Measurements from ENCODE around the gene WWP2.
"Not testable (repeated sequence)": the region's sequence is repeated elsewhere in the genome, so short reads cannot be mapped to it uniquely, and the experiment has no call there.

WWP2 gene

DNA sequence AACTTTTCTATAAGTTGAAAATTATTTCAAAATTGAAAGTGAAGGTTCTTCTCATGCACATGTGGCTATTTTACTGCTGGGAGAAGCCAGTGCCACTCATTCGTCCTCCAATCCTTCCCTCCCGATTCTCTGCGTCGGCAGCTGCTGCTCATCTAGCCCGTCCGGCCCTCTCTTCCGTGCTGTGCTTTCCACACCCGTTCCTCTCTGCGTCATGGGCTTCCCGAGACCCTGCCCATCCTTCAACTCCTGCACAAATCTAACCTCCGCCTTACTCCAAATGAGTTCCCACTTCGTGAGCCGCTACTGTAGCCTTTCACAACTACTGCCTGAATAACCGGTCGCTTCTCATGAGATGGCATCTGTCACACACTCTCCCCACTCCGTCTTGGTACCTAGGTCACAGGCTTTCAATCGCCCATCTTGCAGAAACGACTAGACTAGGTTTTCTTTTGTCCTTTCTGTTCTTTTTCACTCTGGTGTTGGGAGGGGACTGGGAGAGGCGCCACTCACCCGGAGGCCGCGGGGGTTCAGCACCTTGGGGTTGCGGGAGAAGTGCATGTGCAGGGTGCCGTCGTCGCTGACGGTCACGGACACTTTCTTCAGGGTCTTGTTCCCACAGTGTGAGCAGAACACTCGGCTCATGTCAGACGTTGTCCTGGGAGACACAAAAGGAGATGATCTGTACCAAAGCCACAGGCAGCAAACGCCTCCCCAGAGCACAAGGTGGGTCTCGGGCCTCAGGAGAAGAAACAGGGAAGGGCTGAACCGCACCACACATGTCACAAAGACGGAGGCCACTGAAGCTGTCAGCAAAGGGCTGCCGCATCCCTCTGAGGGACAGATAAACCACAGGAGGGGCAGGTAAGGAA, 17.5 kb upstream of the WWP2 start:
- FAIRE-seq: no peak
- DNase-seq (ENCODE audit: extremely low spot score, insufficient read length, low read depth): no peak

DNA sequence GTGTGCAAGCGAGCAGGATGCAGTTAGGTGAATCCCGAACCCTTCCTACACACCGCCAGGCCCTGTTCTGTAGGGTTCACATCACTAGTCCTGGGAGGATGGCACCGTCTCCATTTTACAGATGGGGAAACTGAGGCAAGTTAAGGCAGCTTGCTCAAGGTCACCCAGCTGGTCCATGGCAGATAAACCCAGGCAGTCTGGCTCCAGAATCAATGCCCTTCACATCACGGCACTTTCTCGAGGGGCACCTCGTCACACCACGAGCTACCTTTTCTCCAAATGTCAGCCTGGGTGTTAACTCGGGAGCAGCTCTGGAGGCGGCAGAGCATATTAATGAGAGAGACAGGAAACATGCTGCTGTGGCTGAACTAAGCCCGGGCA, 16.9 kb upstream of the WWP2 start:
- FAIRE-seq (no peak), DNase-seq (ENCODE audit: extremely low spot score, insufficient read length, low read depth) (no peak)

DNA sequence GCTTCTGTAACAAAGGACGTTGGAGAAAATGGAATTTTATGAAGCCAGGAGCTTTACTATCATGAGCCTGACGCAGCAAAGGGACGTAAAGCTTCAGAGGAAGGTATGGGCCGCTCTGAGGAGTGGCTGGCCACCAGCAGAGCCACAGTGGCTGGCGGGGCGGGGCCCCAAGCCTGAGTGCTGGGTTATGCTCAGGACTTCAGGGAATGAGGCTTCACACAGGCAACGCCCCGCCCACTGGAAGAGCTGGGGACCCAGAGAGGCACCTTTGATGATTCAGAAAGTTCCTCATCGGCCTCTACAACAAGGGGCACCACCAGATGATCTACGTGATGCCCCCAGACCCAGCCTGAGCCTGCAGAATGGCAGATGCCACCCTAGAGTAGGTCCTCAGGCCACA, 16.2 kb upstream of the WWP2 start:
- no peak for FAIRE-seq
- DNase-seq (ENCODE audit: extremely low spot score, insufficient read length, low read depth): no peak

DNA sequence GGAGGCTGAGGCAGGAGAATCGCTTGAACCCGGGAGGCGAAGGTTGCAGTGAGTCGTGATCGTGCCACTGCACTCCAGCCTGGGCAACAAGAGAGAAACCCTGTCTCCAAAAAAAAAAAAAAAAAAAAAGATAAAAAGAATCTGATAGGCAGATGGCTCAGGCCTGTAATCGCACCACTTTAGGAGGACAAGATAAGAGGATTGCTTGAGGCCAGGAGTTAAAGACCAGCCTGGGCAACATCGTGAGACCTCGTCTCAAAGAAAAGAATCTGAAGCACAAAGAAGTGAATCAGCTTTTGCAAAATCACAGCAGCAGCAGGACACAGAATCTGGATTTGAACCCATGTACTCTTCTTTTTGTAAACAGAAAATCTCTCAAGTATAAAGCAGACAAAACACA, 15.0 kb upstream of the WWP2 start:
- DNase-seq (ENCODE audit: extremely low spot score, insufficient read length, low read depth) (no peak), FAIRE-seq (no peak)

DNA sequence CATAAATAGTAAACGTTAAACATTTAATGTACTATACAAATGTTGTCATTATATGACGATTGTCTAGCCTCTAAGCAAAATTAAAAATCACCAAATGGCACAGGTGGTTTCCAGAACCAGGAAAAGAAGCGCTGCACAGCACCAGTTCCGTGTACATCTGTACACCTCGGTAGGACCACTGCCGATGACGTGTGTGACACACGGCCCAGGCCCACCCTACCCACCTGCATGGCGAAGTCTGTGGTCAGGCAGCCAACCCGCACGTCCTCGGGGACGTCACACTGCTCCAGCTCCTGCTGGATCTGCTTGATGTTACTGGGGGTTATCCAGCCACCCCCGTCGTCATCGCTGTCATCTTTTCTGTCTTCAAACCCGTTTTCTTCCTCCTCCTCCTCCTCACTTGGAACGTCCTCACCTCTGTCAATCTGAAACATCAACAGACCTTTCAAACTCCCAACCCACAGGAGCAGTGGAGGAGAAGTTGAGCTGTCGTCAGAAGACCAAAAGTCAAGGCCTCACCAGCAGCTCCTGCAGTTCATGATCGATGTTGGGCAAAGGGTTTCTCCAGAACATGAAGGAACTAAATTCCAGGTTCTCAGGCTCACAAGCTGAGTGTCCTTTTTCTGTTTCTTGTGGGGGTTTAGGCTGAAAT, 13.3 kb upstream of the WWP2 start:
- no peak for FAIRE-seq
- no peak for DNase-seq (ENCODE audit: extremely low spot score, insufficient read length, low read depth)

DNA sequence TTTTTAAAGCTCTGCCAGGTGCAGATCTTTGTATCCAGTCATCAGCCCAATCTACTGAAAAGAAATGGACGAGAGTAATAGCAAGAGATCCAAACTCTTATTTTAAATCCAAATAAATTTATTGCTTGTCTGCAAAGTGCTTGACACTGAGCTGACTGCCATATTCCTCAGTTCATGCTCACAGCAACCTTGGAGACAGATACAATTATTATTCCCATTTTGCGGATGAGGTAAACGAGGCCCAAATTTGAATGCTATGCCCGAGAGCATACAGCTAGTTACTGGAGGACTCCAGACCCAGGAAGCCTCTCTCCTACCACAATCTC, 8.0 kb upstream of the WWP2 start:
- DNase-seq (ENCODE audit: extremely low spot score, insufficient read length, low read depth): no peak
- no peak for FAIRE-seq

DNA sequence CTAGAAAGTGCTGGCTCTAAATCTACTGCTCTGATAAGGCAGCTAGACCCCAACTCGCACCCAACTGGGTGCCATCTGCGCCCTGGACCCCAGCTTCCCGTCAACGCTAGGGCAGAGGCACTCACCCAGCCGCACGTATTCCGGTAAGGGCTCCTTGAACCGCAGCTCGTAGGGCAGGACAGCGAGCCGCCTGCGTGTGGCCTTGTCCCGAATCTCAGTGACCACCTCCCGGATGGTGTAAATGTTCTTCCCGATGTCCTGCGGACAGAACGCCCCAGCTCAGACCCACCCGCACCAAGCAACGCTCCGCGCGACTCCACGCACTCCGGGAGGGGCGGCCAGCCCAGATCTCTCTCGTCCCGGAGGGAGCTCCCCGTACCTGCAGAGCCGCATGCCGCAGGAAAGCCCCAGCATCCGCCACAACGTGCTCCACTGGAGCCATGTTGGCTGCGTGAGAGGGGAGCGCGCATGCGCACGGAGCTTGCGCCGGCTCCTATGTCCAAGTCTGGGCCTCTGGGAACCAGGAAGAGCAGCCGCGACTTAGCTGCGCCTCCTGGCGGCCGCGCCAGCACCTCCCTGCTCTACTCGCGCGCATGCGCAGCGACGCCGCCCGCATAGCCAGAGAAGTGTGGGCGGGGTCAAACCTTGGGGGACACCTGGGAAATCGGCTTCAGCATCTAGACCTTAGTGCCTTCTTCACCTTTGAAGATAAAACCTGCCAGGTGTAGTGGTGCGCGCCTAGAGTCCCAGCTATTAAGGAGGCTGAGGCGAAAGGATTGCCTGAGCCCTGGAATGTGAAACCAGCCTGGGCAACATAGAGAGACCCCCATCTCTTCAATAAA, 7.4 kb upstream of the WWP2 start, which contains the start of gene NOB1:
Gene NOB1 (minus strand): TSS at position 458 of the 842 bp plus-strand sequence. CDS start 16 bp downstream, at position 442.
- DNase-seq (ENCODE audit: extremely low spot score, insufficient read length, low read depth) (peak; percentile 92), FAIRE-seq (peak; percentile 88)

DNA sequence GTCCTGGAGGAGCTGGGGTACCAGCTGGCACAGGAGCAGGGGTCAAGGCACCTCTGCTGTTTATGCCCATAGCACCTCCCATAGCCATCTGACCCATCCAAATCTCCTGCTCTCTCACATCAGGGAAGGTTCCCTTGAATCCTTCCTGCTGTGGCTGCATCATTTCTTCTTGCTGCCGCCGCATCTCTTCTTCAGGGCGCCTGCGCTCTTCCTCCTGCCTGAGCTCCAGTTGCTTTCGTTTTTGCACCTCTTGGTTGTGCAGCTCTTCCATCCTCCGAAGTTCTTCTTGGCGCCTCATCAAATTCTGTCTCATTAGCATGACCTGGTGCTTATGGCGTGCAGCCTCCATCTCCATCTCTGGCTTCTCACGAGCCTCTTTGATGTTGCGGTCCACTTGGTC, 5.4 kb upstream of the WWP2 start:
- FAIRE-seq: no peak
- no peak for DNase-seq (ENCODE audit: extremely low spot score, insufficient read length, low read depth)

DNA sequence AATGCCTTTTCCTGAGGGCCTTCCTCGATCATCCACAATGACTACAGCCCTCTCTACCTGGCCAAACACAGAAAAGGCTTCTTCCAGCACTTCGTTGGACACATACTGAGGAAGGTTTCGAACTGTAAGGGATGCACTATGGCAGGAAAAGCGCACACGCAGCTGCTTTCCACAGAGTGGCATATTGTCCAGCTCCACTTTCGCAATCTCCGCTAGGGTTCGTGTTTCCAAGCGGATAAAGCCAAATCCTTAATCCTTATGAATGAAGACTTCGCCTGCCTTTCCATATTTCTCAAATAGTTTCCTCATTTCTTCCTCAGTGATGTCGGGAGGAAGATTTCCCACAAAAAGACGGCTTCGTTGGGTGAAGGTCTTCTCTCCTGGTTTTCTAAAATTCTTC, 4.8 kb upstream of the WWP2 start:
- not testable (repeated sequence) for DNase-seq (ENCODE audit: extremely low spot score, insufficient read length, low read depth); FAIRE-seq

DNA sequence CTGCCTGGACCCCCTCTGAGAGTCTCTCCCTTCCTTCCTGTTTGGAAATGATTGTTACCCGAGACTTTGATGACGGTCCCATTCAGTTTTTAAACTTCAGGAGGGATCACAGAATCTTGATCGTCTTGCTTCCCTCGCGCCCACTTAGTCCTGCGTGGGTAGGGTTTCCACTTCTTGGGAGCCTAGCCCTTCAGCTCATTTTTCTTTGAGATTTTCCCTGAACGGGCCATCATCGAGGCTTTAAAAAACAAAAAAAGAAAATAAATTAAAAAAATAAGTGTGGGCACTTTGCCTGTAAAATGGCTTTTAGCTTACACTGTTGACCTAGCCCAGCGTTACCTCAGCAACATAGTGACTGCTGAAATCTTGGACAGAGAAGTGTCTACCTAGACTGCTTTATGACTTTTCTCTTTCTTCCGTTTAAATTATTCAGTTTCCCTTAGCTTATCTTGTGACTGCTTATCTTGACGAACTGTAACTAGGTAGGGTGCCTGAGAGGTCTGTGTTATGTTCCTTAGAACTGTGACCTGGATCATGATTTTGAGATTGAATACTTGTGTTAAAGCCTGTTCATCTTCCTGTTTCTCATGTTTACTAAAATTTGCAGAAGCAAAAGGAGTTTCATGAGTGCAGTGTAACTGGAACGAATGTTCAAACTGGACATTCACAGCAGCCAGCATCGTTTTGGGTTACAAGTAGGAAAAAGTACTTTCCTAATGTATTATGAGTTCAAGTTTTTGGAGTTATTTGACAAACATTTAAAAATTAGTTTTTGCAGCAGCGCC, 874 bp downstream of the WWP2 start:
- FAIRE-seq: peak; percentile 64
- no peak for DNase-seq (ENCODE audit: extremely low spot score, insufficient read length, low read depth)

DNA sequence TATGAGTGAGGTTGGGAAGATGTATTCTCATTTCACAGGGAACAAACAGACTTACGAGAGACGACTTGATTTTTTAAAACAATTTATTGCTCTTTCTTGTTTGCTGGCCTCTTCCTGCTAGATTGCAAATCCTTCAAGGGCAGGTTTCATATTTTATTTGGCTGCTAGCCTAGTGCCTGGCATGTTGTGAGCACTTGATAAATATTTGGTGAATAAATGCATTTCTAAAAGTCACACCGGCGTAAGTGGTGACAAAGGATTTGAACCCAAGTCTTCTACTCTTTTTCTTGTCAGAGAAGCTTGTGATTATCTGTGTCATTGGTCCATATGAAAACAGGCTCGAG, 1.4 kb downstream of the WWP2 start:
- FAIRE-seq (no peak), DNase-seq (ENCODE audit: extremely low spot score, insufficient read length, low read depth) (no peak)

DNA sequence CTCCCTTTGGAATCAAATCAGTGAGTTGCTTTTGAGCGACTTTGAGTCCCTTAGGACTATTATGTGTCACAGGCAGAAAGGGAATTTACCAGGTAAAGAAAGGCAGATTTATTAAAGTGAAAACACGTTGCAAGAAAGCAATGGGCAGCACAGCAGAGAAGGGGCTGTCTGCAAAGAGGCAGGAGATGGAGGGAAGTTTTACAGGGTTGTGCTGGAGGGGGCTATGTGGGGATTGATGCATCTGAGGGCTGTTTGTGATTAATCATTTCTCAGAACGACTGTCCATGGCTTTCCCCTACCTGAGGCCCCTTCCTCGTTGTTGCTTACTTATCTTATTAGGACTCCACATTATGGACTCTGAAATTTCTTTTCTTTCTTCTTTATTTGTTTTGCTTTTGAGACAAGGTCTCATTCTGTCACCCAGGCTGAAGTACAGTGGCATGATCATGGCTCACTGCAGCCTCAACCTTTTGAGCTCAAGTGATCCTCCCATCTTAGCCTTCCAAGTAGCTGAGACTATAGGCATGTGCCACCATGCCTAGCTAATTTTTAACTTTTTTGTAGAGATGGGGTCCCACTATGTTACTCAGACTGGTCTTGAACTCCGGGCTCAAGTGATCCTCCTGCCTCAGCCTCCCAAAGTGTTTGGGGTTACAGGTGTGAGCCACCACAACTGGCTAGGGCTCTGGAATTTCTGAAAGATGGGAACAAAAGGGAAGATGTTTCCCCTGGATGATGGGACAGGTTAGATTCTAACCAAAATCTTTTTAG, 5.5 kb downstream of the WWP2 start:
- no peak for FAIRE-seq
- DNase-seq (ENCODE audit: extremely low spot score, insufficient read length, low read depth): no peak

DNA sequence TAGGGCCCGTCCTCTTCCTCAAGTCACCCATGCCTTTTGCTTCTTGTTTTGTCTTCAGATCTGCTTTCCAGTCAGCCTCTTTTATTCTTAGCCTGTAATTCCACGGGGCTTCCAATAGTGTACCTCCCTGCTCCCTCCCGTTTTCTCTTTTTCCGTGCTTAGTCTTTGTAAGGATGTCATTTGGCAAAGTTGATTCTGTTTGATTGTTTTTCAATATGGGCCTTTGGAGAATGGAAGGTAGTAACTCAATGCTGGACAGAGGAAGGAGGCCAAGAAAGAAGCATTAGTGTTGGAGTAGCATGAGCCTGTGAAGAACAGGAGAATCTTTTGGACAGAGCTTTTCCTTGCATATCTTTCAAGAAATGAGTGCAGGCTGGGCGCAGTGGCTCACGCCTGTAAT, 6.5 kb downstream of the WWP2 start:
- FAIRE-seq: no peak

DNA sequence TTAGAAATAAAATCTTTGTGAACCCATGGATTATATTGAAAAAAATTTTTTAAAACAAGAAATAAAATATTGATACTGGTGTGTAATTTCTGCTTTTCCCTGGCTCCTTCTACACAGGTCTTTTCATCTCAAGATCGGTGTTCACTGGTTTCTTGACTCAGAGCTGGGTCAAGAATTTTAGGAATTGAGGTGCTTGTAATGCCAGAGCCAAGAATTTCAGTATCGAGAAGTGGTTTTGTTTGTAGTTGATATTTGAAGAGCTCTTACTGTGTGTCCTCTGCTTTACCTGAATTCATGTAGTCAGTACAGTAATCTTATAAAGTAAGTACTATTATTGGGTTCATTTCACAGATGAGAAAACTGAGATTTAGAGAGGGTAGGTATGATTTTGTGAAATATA, 7.3 kb downstream of the WWP2 start:
- FAIRE-seq: no peak
- no peak for DNase-seq (ENCODE audit: extremely low spot score, insufficient read length, low read depth)

More for the DNA sequence above, 6.5 kb downstream of the WWP2 start:
- DNase-seq (ENCODE audit: extremely low spot score, insufficient read length, low read depth): no peak

DNA sequence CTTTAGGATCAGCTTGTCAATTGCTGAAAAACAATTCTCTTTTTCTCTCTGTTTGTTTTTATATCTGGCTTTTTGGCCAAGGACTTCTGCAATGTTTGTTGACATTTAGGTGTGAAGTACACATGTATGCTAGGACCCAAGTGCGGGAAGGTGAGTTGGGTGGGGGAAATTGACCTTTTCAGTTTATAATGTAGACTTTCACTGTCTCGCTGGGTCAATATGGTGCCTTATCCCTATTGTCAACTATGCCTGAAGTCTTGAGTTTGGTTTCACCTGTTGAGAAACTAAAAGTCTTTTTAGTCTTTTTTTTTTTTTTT, 9.5 kb downstream of the WWP2 start:
- DNase-seq (ENCODE audit: extremely low spot score, insufficient read length, low read depth): no peak
- FAIRE-seq: no peak

DNA sequence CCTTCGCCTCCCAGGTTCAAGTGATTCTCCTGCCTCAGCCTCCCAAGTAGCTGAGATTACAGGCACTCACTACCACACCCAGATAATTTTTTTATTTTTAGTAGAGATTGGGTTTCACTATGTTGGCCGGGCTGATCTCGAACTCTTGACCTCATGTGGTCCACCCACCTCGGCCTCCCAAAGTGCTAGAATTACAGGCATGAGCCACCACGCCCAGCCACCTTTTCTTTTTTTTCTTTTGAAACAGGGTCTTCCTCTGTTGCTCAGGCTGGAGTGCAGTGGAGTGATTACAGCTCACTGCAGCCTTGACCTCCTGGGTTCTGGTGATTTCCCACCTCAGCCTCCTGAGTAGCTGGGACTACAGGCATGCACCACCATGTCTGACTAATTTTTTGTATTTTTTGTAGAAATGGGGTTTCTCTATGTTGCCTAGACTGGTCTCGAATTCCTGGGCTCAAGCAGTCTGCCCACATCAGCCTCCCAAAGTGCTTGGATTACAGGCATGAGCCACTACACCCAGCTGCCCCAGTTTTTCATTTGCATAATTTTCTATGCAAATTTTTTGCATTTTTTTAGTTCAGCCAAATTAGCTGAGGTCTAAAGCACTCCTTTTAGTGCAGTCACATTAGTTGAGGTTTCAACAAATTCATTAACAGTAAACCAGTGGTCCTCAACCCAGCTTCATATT, 11.3 kb downstream of the WWP2 start:
- DNase-seq (ENCODE audit: extremely low spot score, insufficient read length, low read depth) (no peak), FAIRE-seq (no peak)

DNA sequence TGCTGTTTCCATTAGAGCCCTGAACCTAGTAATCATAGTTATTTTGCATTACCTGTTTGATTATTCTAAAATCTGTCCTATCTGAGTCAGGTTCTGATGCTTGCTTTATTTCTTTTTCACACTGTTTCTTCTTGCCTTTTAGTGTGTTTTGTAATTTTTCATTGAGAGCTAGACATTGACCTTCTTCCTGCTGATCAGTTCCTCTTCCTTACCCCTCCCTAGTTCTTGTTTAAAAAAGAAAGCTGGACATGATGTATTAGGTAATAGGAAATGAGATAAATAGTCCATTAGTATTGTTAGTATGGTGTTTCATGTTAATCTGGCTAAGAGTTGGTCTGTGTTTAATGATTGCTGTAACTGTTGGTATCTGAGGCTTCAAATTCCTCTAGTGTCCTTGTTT, 13.4 kb downstream of the WWP2 start:
- DNase-seq (ENCODE audit: extremely low spot score, insufficient read length, low read depth): no peak
- no peak for FAIRE-seq

DNA sequence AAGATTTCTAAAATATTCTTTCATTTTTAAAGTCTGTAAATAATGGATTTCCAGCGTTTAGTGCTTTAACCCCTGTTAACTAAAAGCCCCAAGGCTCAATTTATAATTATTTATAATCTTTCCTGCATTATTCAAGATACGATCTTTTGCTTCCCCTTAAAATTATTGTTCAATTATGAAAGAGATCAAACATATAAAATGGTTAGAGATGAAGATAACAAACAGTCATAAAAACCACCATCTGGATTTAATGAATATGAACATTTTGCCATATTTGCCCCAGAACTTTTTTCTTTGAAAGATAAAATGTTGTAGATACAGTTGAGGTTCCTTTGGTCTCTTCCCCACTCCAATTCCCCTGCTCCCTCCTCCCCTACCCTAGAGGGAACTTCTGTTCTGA, 17.6 kb downstream of the WWP2 start:
- FAIRE-seq (no peak), DNase-seq (ENCODE audit: extremely low spot score, insufficient read length, low read depth) (no peak)

DNA sequence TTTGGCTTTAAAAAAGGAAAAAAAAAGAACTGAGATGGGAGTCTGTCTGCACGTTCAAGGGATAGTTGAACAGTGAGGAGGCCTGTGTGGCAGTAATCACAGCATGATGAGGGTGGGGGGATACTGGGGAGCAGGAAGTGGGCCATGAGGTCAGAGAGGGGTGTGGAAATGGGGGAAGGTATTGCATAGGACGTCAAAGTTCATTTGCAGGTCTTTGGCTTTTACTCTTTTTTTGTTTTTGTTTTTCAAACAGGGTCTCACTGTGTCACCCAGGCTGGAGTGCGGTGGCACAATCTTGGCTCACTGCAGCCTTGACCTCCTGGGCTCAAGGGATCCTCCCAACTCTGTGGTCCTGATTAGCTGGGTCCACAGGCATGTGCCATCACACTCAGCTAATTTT, 19.0 kb downstream of the WWP2 start:
- DNase-seq (ENCODE audit: extremely low spot score, insufficient read length, low read depth) (no peak), FAIRE-seq (no peak)

Measured in GM18507 (cell line).